Right lobe of liver (tissue), 6 donors: ENCODE data around the gene FOXE3. TPM values are rescaled to one million over a fixed set of nuclear protein-coding genes. Genes with fewer than 3 reads are reported as not detected.
A peak's percentile ranks its signal among the peaks of the same experiment; 100 is the strongest.
"Not testable (repeated sequence)": the region's sequence is repeated elsewhere in the genome, so short reads cannot be mapped to it uniquely, and the experiment has no call there.

ENCODE experiments used
- ATAC-seq, 4 donors: fragments of 200-7000 bp; cut with Tn5 transposase; one replicate each; pipeline ENCODE4 v1.9.1; 2020; ENCODE audit warnings: mild to moderate bottlenecking in 4 of 4, moderate library complexity in 4 of 4
- DNase-seq, 3 donors: peaks; one replicate each; pipeline ENCODE4 v3.0.0-alpha.2; 2020
- H3K27ac ChIP-seq, 3 donors: fragments of 200-600 bp; one replicate each; pipeline ENCODE4 v1.8.0; 2022
- H3K27me3 ChIP-seq, 2 donors: fragments of 200-600 bp; one replicate each; pipeline ENCODE4 v1.8.0; 2022
- H3K36me3 ChIP-seq, 4 donors: fragments of 200-600 bp; sonication (generic) in 1 of 4; one replicate each; pipeline versions ENCODE4 v1.5.1 to v1.8.0; 2017 to 2022; ENCODE audit warnings: control low read depth in 1 of 4
- H3K4me1 ChIP-seq, 4 donors: fragments of 200-600 bp; sonication (generic) in 1 of 4; one replicate each; pipeline versions ENCODE4 v1.5.1 to v1.8.0; 2017 to 2022; ENCODE audit warnings: control low read depth in 1 of 4
- H3K4me3 ChIP-seq, 3 donors: fragments of 200-600 bp; one replicate each; pipeline ENCODE4 v1.8.0; 2022
- H3K9me3 ChIP-seq, 4 donors: fragments of 200-600 bp; sonication (generic) in 1 of 4; one replicate each; pipeline versions ENCODE4 v1.5.1 to v1.8.0; 2017 to 2022; ENCODE audit warnings: control low read depth in 1 of 4
- CTCF ChIP-seq, 4 donors: fragments of 200-600 bp in 3 of 4; fragments of 450-650 bp in 1 of 4; IDR thresholded peaks; one replicate each; pipeline versions ENCODE4 v1.5.1 to v1.8.0; 2016 to 2022; ENCODE audit warnings: antibody characterized with exemption in 4 of 4, mild to moderate bottlenecking in 2 of 4
- POLR2A ChIP-seq: fragments of 450-650 bp; IDR thresholded peaks from one replicate; pipeline ENCODE4 v1.6.1; 2017; ENCODE audit warnings: antibody characterized with exemption, mild to moderate bottlenecking
- WGBS: methylation state at CpG from one replicate; pipeline ENCODE4 v1.1.6; 2018; ENCODE audit warnings: low coverage, low lambda C conversion rate; ENCODE audit not compliant: insufficient coverage; ENCODE audit errors: missing lambda C conversion rate; 5-methylcytosine and 5-hydroxymethylcytosine counted together
- intact Hi-C, 2 donors: fragments of 100-400 bp; cut with DNase I; formaldehyde crosslinking; loops; one replicate each; pipeline versions ENCODE4 v1.11.2 to v1.14.1; 2022
- total RNA-seq, 6 experiments: library from RNA; depleted of rRNA in 2 of 6; stranded (reverse); fragments of >200 nt in 2 of 6; fragmentation: NEBNext Ultra II Directional in 3 of 6; extraction: Animal tissue kit (Norgen Biotek cat#: 25700) in 3 of 6; gene quantifications; one replicate each; pipeline versions ENCODE4 v1.1.0 to v1.2.4, GENCODE V29; 2016 to 2023
- donor health status: DM: no; HTN: yes; CAD: no.
- donor health status: DM: no; HTN: no; CAD: no.
- donor health status: DM: no; HTN: no; CAD: no.
- donor health status: DM: no; HTN: yes; CAD: no.
- donor health status: DM: no; HTN: yes; CAD: no.

The FOXE3 gene
- total RNA-seq, 6 experiments from 2014 or later: not detected

- H3K9me3 ChIP-seq: no peaks in the 10 kb centered on the region
- peaks cover 0 to 12% of the 10 kb centered on the region in 2 donors for H3K27me3 ChIP-seq
- peaks cover 0 to 7% (median under 1%) of the 10 kb centered on the region in 4 donors for H3K4me1 ChIP-seq
- DNase-seq (peak; percentile 77 to 81 (median 77)), ATAC-seq (peak; percentile 98 to 99 (median 98))
- WGBS: 20% methylated on average over 6 of the region's 36 CpGs
- H3K4me3 ChIP-seq: peak overlapping the region in 2 of 3 donors; percentile 7 to 26
- H3K27ac ChIP-seq: no peak overlapping the region
- intact Hi-C loops: loop anchor here in 1 of 2 donors (10.0 kb wide), 1 partner anchor 85 kb away; no protein-coding TSS in a partner anchor
- no peaks in the 10 kb centered on the region for H3K36me3 ChIP-seq
- TF ChIP-seq CTCF (IDR thresholded peaks at IDR 0.05) (peak; percentile 74 to 88 (median 79)), POLR2A (no peak)
Measured at GRCh38 chr1:47449822-47450552, 33.9 kb downstream of the FOXE3 start.

- intact Hi-C loops: no loop called here
- DNase-seq (no peak), ATAC-seq (no peak)
- Histone ChIP-seq H3K4me3 (no peak overlapping the region), H3K36me3 (no peaks in the 10 kb centered on the region), H3K27me3 (peaks cover 0 to 5% of the 10 kb centered on the region in 2 donors), H3K4me1 (peaks cover 0 to 6% (median 0%) of the 10 kb centered on the region in 4 donors), H3K9me3 (no peaks in the 10 kb centered on the region), H3K27ac (no peak overlapping the region)
- WGBS: 55% methylated on average over 3 of the region's 4 CpGs
- TF ChIP-seq CTCF (IDR thresholded peaks at IDR 0.05) (no peak), POLR2A (no peak)
Measured at GRCh38 chr1:47450606-47451005, 34.5 kb downstream of the FOXE3 start.

GRCh38 chr1:47452426-47452825 lies 36.3 kb downstream of the FOXE3 start:
- WGBS: no CpG with 5 or more reads among the region's 1 CpG
- no peaks in the 10 kb centered on the region for H3K9me3 ChIP-seq
- intact Hi-C loops: no loop called here
- H3K27ac ChIP-seq: no peak overlapping the region
- no peak for ATAC-seq
- H3K4me3 ChIP-seq: no peak overlapping the region
- H3K27me3 ChIP-seq: no peaks in the 10 kb centered on the region
- TF ChIP-seq POLR2A: no peak
- no peak for TF ChIP-seq CTCF (IDR thresholded peaks at IDR 0.05)
- no peaks in the 10 kb centered on the region for H3K36me3 ChIP-seq
- DNase-seq: no peak
- H3K4me1 ChIP-seq: peaks cover 0 to 6% (median 0%) of the 10 kb centered on the region in 4 donors

- intact Hi-C loops, H3K27me3 ChIP-seq, H3K4me1 ChIP-seq, H3K27ac ChIP-seq, H3K4me3 ChIP-seq, H3K9me3 ChIP-seq, ATAC-seq, DNase-seq, H3K36me3 ChIP-seq: not testable (repeated sequence)
- 50% methylated on average over 1 of the region's 2 CpGs for WGBS
Measured at GRCh38 chr1:47453910-47454309, 37.8 kb downstream of the FOXE3 start.

- DNase-seq (no peak), ATAC-seq (no peak)
- WGBS: 57% methylated on average over 3 of the region's 4 CpGs
- no peak overlapping the region for H3K27ac ChIP-seq
- H3K9me3 ChIP-seq: no peaks in the 10 kb centered on the region
- TF ChIP-seq CTCF (IDR thresholded peaks at IDR 0.05) (no peak), POLR2A (no peak)
- no peaks in the 10 kb centered on the region for H3K4me1 ChIP-seq
- H3K4me3 ChIP-seq: no peak overlapping the region
- intact Hi-C loops: no loop called here
- no peaks in the 10 kb centered on the region for H3K36me3 ChIP-seq
- H3K27me3 ChIP-seq: no peaks in the 10 kb centered on the region
Measured at GRCh38 chr1:47456250-47456649, 40.2 kb downstream of the FOXE3 start.

DNA sequence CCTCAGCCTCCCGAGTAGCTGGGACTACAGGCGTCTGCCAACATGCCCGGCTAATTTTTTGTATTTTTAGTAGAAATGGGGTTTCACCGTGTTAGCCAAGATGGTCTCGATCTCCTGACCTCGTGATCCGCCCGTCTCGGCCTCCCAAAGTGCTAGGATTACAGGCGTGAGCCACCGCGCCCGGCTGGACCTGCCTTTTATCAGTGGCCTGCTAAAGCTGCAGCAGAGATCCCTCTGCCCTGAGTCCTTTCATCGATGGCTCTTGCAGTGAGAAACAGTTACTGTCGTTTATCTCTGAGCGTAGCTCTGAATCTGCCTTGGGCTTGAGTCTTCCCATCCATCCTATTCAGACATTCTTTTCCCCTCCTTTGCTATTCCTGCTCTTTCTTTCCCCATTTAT lies 41.5 kb downstream of the FOXE3 start:
- H3K4me1 ChIP-seq, H3K4me3 ChIP-seq, H3K9me3 ChIP-seq, DNase-seq, ATAC-seq, H3K27me3 ChIP-seq, H3K27ac ChIP-seq, intact Hi-C loops, H3K36me3 ChIP-seq: not testable (repeated sequence)
- WGBS: 84% methylated on average over 7 of the region's 16 CpGs
